GM12878 (cell line): ENCODE measurements around the gene CPEB1. TPM values are rescaled to one million over a fixed set of nuclear protein-coding genes. Genes with fewer than 3 reads are reported as not detected.

Experiments
- ATAC-seq: fragments of 200-7000 bp; cut with Tn5 transposase; 3 replicates; pipeline ENCODE4 v1.9.1; 2020; ENCODE audit warnings: mild to moderate bottlenecking, moderate library complexity
- BruUV-seq: library from RNA; stranded (reverse); fragments of 400-500 nt; replicated peaks from 2 replicates; lab custom pipeline; 2021; lab: Mats Ljungman, UMichigan
- CTCF ChIA-PET: fragments of 300-600 bp; sonication (Branson Sonifier 250); formaldehyde crosslinking; extraction: SDS; loops from one replicate; lab custom pipeline; 2021; ENCODE audit warnings: inconsistent platforms; lab: Yijun Ruan, JAX
- POLR2A ChIA-PET: fragments of 350-600 bp; formaldehyde crosslinking; extraction: SDS; loops from one replicate; lab custom pipeline; 2021; ENCODE audit warnings: inconsistent platforms; lab: Charles Lee
- RAD21 ChIA-PET: fragments of 300-600 bp; sonication (Branson Sonifier 250); formaldehyde crosslinking; loops from one replicate; lab custom pipeline; 2023; ENCODE audit warnings: antibody characterized with exemption; ENCODE audit not compliant: unreplicated experiment; lab: Charles Lee
- SMC1A ChIA-PET: fragments of 300-600 bp; sonication (Branson Sonifier 250); formaldehyde crosslinking; loops from one replicate; lab custom pipeline; 2023; ENCODE audit not compliant: unreplicated experiment, uncharacterized antibody; lab: Charles Lee
- DNase-seq: peaks from one replicate; pipeline ENCODE4 v3.0.0-alpha.2; 2011; ENCODE audit warnings: low read depth, low spot score
- FAIRE-seq: peaks from 3 replicates; lab custom pipeline; 2011; peaks lifted over from hg19 to GRCh38; lab: Jason Lieb, UNC
- H2AFZ ChIP-seq: 2 replicates; pipeline ENCODE4 v1.6.0; 2011; ENCODE audit warnings: low read depth, low read length, control low read depth; ENCODE audit not compliant: control insufficient read depth
- H3K27ac ChIP-seq: 2 replicates; pipeline ENCODE4 v1.5.1; 2011; ENCODE audit warnings: control low read depth; ENCODE audit not compliant: control insufficient read depth, insufficient read depth
- H3K27me3 ChIP-seq, 2 experiments: replicated peaks in 1 of 2; 2 replicates each; pipeline versions ENCODE4 v1.6.0 to v1.6.1; 2011; ENCODE audit warnings: low read length in 1 of 2; ENCODE audit not compliant: control insufficient read depth in 2 of 2, insufficient read depth in 2 of 2
- H3K36me3 ChIP-seq, 2 experiments: 2 replicates each; pipeline ENCODE4 v1.5.1; 2011; ENCODE audit warnings: low read length in 1 of 2; ENCODE audit not compliant: control insufficient read depth in 2 of 2, insufficient read depth in 2 of 2
- H3K4me1 ChIP-seq: 2 replicates; pipeline ENCODE4 v1.6.1; 2011; ENCODE audit warnings: mild to moderate bottlenecking, low read length, moderate library complexity, mixed read lengths; ENCODE audit not compliant: control insufficient read depth, insufficient read depth
- H3K4me2 ChIP-seq: 2 replicates; pipeline ENCODE4 v1.6.0; 2011; ENCODE audit warnings: control low read depth; ENCODE audit not compliant: control insufficient read depth, insufficient read depth
- H3K4me3 ChIP-seq: fragments of 200-600 bp; sonication (generic); 2 replicates; pipeline ENCODE4 v1.5.1; 2016
- H3K79me2 ChIP-seq: 2 replicates; pipeline ENCODE4 v1.6.0; 2011; ENCODE audit warnings: low read length; ENCODE audit not compliant: control insufficient read depth, insufficient read depth
- H3K9ac ChIP-seq: 2 replicates; pipeline ENCODE4 v1.8.0; 2011; ENCODE audit warnings: low read length, control low read depth, mixed read lengths; ENCODE audit not compliant: control insufficient read depth, insufficient read depth
- H3K9me3 ChIP-seq: replicated peaks from 3 replicates; pipeline ENCODE4 v1.5.1; 2011; ENCODE audit warnings: mild to moderate bottlenecking, low read length; ENCODE audit not compliant: control insufficient read depth, insufficient read depth
- H4K20me1 ChIP-seq: 2 replicates; pipeline ENCODE4 v1.6.0; 2011; ENCODE audit not compliant: control insufficient read depth, insufficient read depth
- BHLHE40 ChIP-seq, 2 experiments: fragments of 450-650 bp in 1 of 2; IDR thresholded peaks; 2 replicates each; pipeline ENCODE4 v1.6.1; 2011 to 2017; ENCODE audit warnings: low read depth in 2 of 2, borderline replicate concordance in 1 of 2, improper control_type of control experiment in 1 of 2, low read length in 1 of 2, mild to moderate bottlenecking in 1 of 2
- ETV6 ChIP-seq, 2 experiments: fragments of 450-650 bp in 1 of 2; IDR thresholded peaks in 1 of 2; conservative IDR thresholded peaks in 1 of 2; 2 replicates each; pipeline ENCODE4 v1.6.1; 2014; ENCODE audit warnings: antibody characterized with exemption in 1 of 2, borderline replicate concordance in 1 of 2, low read depth in 1 of 2, mild to moderate bottlenecking in 1 of 2, moderate library complexity in 1 of 2
- HDAC2 ChIP-seq: fragments of 200-600 bp; sonication (generic); IDR thresholded peaks from 2 replicates; pipeline ENCODE4 v1.6.1; 2017
- HDAC6 ChIP-seq: fragments of 200-600 bp; sonication (generic); IDR thresholded peaks from one replicate; pipeline ENCODE4 v1.8.0; 2017; ENCODE audit warnings: antibody characterized with exemption; ENCODE audit not compliant: unreplicated experiment
- LARP7 ChIP-seq: fragments of 450-650 bp; IDR thresholded peaks from 2 replicates; pipeline ENCODE4 v1.6.1; 2017; ENCODE audit warnings: mild to moderate bottlenecking
- MEF2A ChIP-seq: IDR thresholded peaks from 2 replicates; pipeline ENCODE4 v1.6.1; 2011; ENCODE audit warnings: low read depth, mild to moderate bottlenecking, low read length, moderate library complexity; ENCODE audit not compliant: insufficient read depth
- NRF1 ChIP-seq: conservative IDR thresholded peaks from 2 replicates; pipeline ENCODE4 v1.6.1; 2011; ENCODE audit warnings: mild to moderate bottlenecking, low read depth, low read length, improper control_type of control experiment
- RAD51 ChIP-seq: fragments of 450-650 bp; IDR thresholded peaks from 2 replicates; pipeline ENCODE4 v1.6.1; 2016; ENCODE audit warnings: moderate library complexity, mild to moderate bottlenecking, inconsistent platforms
- RUNX3 ChIP-seq: IDR thresholded peaks from 2 replicates; pipeline ENCODE4 v1.6.1; 2012; ENCODE audit warnings: low read length, inconsistent platforms
- SREBF1 ChIP-seq: IDR thresholded peaks from 2 replicates; pipeline ENCODE4 v1.6.1; 2012; ENCODE audit warnings: mild to moderate bottlenecking, low read length
- YY1 ChIP-seq: IDR thresholded peaks from 2 replicates; pipeline ENCODE4 v1.6.1; 2011; ENCODE audit warnings: low read depth, mild to moderate bottlenecking, low read length
- ZBED1 ChIP-seq: IDR thresholded peaks from 2 replicates; pipeline ENCODE4 v1.6.1; 2016; ENCODE audit warnings: borderline replicate concordance
- ZNF24 ChIP-seq: fragments of 450-650 bp; IDR thresholded peaks from 2 replicates; pipeline ENCODE4 v1.6.1; 2017; ENCODE audit warnings: antibody characterized with exemption, mild to moderate bottlenecking
- WGBS: methylation state at CpG from one replicate; pipeline ENCODE4 v1.1.6; 2016; ENCODE audit warnings: low lambda C conversion rate; ENCODE audit not compliant: insufficient replicate concordance, insufficient coverage; ENCODE audit errors: missing lambda C conversion rate; 5-methylcytosine and 5-hydroxymethylcytosine counted together
- in situ Hi-C: fragments of 300-500 bp; cut with MboI; formaldehyde crosslinking; loops from 9 replicates; pipeline ENCODE4 v1.14.3; 2018; ENCODE audit warnings: mixed read lengths
- intact Hi-C: fragments of 100-400 bp; cut with micrococcal nuclease; formaldehyde crosslinking; loops from one replicate; pipeline ENCODE4 v1.14.2; 2022; ENCODE audit not compliant: unreplicated experiment
- polyA plus RNA-seq, 11 experiments: library from polyadenylated mRNA; depleted of rRNA in 4 of 11; unstranded in 6 of 11; stranded (reverse) in 5 of 11; fragments of >200 nt; fragmentation: Nextera tagmentation in 4 of 11; fragmentation: Illumina TruSeq in 1 of 11; extraction: Ambion mirVana in 4 of 11; extraction: Trizol in 1 of 11; gene quantifications; 1 replicate in 1 of 11; 2 replicates in 10 of 11; pipeline versions ENCODE4 v1.2.1 to v1.2.3, GENCODE V29; 2011 to 2016; ENCODE audit warnings: inconsistent platforms in 2 of 11, missing spikeins in 2 of 11, low read depth in 1 of 11
- total RNA-seq, 4 experiments: library from RNA; depleted of rRNA in 3 of 4; stranded (reverse); fragments of >200 nt in 3 of 4; fragmentation: Illumina TruSeq in 1 of 4; extraction: Trizol in 1 of 4; gene quantifications; 2 replicates each; pipeline versions ENCODE4 v1.2.1 to v1.2.3, GENCODE V29; 2013 to 2021
- TF ChIP-seq, protein P1 (sequence below): fragments of 450-650 bp; IDR thresholded peaks from 2 replicates; pipeline ENCODE4 v1.6.1; 2017; ENCODE audit warnings: borderline replicate concordance
- TF ChIP-seq, protein P2 (sequence below): fragments of 450-650 bp; IDR thresholded peaks from 2 replicates; pipeline ENCODE4 v1.6.1; 2016; ENCODE audit warnings: mild to moderate bottlenecking

The CPEB1 gene
- total and polyA plus RNA-seq, 10 of the 15 experiments (the other 5 are each of a cell fraction or from before 2014, with no cell fraction given) = 0.05 to 1.1 (median 0.46) TPM

DNA sequence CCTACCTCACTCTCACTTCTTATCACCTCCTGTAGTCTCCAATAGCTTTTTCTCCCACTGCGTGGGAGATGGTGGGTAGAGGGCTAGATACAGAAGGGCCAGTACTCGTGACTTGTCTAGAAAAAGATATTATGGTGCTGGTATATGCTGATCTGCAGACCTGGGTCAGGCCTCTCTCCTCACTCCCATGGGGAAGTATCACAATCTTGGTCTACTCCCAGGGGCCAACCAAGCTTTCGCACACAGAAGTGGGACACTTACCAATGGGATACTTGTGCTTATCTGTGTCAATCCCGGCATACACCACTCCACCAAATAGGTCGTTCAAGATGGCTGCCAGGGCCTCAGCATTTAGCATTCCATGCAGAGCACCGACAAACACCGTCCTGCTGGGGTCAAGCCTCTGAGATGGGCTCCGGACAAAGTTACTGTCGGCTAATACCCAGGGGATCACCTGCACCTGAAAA, 97.9 kb downstream of the CPEB1 start:
- no peaks in the 10 kb centered on the region for H3K79me2 ChIP-seq
- no peaks in the 10 kb centered on the region for H3K9me3 ChIP-seq
- H3K4me2 ChIP-seq = no peak overlapping the region
- SMC1A ChIA-PET = no interaction called here
- POLR2A ChIA-PET = no interaction called here
- H3K27me3 ChIP-seq = no peaks in the 10 kb centered on the region
- in situ Hi-C loops (loop anchor here (10.0 kb wide), 5 partner anchors 194 to 1254 kb away; partner anchors contain the start of genes FSD2 and WHAMM), intact Hi-C loops (no loop called here)
- 74% methylated on average over 9 of the region's 9 CpGs for WGBS
- H4K20me1 ChIP-seq = no peaks in the 10 kb centered on the region
- ATAC-seq (no peak), FAIRE-seq (no peak), DNase-seq (no peak)
- H2AFZ ChIP-seq = no peak overlapping the region
- no peak overlapping the region for H3K4me3 ChIP-seq
- no peak overlapping the region for H3K27ac ChIP-seq
- CTCF ChIA-PET = interaction anchor here (0.6 to 0.9 kb wide), 2 partner anchors 9 to 1940 kb away, joined by 3 to 4 read pairs; partner anchors contain the start of gene RPS17
- H3K4me1 ChIP-seq = peaks cover 21% of the 10 kb centered on the region
- no peaks in the 10 kb centered on the region for H3K36me3 ChIP-seq
- TF ChIP-seq YY1 = 0 out of 2 replicates have a peak, but pooled peaks have one; percentile 16
- TF ChIP-seq ZBED1 = no peak
- RAD21 ChIA-PET = no interaction called here
- BruUV-seq = no TSS peak
- no peak overlapping the region for H3K9ac ChIP-seq

DNA sequence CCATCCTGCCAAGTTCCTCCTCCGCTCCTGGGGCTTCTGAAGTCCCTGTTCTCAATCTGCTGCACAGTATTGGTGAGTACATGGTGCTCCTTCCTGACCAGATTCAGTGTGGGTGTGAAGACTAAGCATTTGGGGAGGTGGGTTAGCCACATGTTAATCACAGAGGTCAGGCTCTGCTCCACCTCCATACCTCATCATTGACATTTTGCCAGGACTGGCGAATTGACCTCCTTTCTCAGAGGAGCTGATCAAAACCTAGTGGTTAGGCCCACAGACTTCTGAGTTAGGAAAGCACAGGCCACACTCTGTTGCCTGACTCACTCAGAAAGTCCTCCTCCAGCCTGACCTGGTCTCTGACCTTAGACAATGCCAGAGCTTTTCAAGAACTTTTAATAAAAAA, 98.5 kb downstream of the CPEB1 start:
- no TSS peak for BruUV-seq
- Histone ChIP-seq H3K4me3 (no peak overlapping the region), H3K4me1 (peaks cover 21% of the 10 kb centered on the region), H3K27ac (no peak overlapping the region), H3K9me3 (no peaks in the 10 kb centered on the region), H2AFZ (no peak overlapping the region), H3K27me3 (no peaks in the 10 kb centered on the region), H3K36me3 (no peaks in the 10 kb centered on the region), H3K4me2 (no peak overlapping the region), H4K20me1 (no peaks in the 10 kb centered on the region), H3K9ac (no peak overlapping the region), H3K79me2 (no peaks in the 10 kb centered on the region)
- intact Hi-C loops = no loop called here
- TF ChIP-seq RAD51 (no peak), HDAC6 (no peak), RUNX3 (peak; percentile 66), LARP7 (no peak), ETV6 (conservative IDR thresholded peaks at IDR 0.05 in 1 of 2, IDR thresholded peaks at IDR 0.05 in 1 of 2; ENCODE audit: borderline replicate concordance in 1 of 2, low read depth in 1 of 2) (no peak), NRF1 (no peak), SREBF1 (no peak), YY1 (no peak), HDAC2 (no peak), BHLHE40 (IDR thresholded peaks at IDR 0.05; ENCODE audit: borderline replicate concordance in 1 of 2, low read depth in 2 of 2, low read length in 1 of 2) (no peak), ZNF24 (no peak), MEF2A (0 out of 2 replicates have a peak, but pooled peaks have one; percentile 16)
- TF ChIP-seq, protein P1, sequence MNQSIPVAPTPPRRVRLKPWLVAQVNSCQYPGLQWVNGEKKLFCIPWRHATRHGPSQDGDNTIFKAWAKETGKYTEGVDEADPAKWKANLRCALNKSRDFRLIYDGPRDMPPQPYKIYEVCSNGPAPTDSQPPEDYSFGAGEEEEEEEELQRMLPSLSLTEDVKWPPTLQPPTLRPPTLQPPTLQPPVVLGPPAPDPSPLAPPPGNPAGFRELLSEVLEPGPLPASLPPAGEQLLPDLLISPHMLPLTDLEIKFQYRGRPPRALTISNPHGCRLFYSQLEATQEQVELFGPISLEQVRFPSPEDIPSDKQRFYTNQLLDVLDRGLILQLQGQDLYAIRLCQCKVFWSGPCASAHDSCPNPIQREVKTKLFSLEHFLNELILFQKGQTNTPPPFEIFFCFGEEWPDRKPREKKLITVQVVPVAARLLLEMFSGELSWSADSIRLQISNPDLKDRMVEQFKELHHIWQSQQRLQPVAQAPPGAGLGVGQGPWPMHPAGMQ = no peak
- TF ChIP-seq, protein P2, sequence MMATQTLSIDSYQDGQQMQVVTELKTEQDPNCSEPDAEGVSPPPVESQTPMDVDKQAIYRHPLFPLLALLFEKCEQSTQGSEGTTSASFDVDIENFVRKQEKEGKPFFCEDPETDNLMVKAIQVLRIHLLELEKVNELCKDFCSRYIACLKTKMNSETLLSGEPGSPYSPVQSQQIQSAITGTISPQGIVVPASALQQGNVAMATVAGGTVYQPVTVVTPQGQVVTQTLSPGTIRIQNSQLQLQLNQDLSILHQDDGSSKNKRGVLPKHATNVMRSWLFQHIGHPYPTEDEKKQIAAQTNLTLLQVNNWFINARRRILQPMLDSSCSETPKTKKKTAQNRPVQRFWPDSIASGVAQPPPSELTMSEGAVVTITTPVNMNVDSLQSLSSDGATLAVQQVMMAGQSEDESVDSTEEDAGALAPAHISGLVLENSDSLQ = no peak
- CTCF ChIA-PET = interaction anchor here (0.6 to 1.9 kb wide), 3 partner anchors 8 to 1939 kb away, joined by 3 to 4 read pairs (median 4); partner anchors contain the start of gene RPS17
- 44% methylated on average over 2 of the region's 2 CpGs for WGBS
- no peak for DNase-seq
- POLR2A ChIA-PET = no interaction called here
- in situ Hi-C loops = loop anchor here (10.0 kb wide), 5 partner anchors 194 to 1254 kb away; partner anchors contain the start of genes FSD2 and WHAMM
- SMC1A ChIA-PET = interaction anchor here (0.6 kb wide), 1 partner anchor 390 kb away, joined by 3 read pairs; no protein-coding TSS in a partner anchor
- RAD21 ChIA-PET = no interaction called here
- no peak; the same call in 2 of the 3 replicates for ATAC-seq
- peak; percentile 18 for FAIRE-seq
